Fibroblast of mammary gland (primary cell): ENCODE results near the gene KCNK18.

Source experiments
- DNase-seq: peaks from one replicate; pipeline ENCODE4 v3.0.0-alpha.2; 2010; ENCODE audit warnings: low read depth
- H3K4me3 ChIP-seq: 2 replicates; pipeline ENCODE4 v1.5.1; 2011; ENCODE audit warnings: low read depth, mild to moderate bottlenecking, low read length, moderate library complexity; ENCODE audit not compliant: control insufficient read depth
- TF ChIP-seq, protein P1 (sequence below): conservative IDR thresholded peaks from 2 replicates; pipeline ENCODE4 v1.5.1; 2011; ENCODE audit warnings: low read depth, low read length, inconsistent platforms; ENCODE audit not compliant: control insufficient read depth, insufficient read depth

The KCNK18 gene

DNA sequence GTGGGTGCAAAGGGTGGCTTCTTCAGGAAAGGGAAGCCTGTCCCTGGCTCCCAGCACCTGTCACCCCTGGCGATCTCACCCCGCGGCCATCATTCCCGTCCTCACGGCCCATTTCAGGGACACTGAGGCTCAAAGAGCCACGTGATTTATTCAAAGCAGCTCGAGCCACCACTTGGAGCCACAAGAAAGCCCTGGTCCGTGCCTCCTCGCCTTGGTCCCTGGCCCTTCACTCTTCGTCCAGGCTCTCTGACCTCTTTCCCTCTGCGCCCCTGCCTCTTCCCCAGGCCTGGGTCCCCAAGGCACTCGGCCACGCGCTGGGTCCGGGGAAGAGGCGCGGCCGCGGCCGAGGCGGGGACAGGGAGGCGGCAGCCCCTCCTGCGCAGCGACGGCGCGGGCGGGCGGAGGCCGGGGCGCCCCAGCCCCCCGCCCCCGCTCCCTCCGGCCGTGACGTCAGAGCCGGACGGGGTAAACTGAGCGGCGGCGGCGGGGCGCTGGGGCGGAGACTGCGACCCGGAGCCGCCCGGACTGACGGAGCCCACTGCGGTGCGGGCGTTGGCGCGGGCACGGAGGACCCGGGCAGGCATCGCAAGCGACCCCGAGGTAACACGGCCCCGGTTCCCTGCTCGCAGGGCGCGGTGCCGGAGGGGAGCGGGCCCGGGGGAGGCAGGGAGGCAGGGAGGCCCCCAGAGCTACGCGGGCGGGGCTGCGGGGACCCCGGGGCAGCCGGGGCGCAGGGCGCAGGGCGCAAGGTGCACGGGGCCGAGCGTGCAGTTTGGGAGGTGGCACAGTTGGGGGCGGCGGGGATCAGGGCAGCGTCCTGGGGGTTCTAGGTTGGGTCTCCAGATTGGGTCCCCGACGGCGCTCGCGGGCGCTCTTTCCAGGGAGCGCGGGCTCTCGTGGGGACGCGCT is 43.6 kb downstream of the KCNK18 start, which contains the start of gene SLC18A2:
Gene SLC18A2 (plus strand): TSS at position 494 of the 909 bp plus-strand sequence. CDS start 580 bp downstream, outside the sequence.
- DNase-seq: no peak
- TF ChIP-seq, protein P1, sequence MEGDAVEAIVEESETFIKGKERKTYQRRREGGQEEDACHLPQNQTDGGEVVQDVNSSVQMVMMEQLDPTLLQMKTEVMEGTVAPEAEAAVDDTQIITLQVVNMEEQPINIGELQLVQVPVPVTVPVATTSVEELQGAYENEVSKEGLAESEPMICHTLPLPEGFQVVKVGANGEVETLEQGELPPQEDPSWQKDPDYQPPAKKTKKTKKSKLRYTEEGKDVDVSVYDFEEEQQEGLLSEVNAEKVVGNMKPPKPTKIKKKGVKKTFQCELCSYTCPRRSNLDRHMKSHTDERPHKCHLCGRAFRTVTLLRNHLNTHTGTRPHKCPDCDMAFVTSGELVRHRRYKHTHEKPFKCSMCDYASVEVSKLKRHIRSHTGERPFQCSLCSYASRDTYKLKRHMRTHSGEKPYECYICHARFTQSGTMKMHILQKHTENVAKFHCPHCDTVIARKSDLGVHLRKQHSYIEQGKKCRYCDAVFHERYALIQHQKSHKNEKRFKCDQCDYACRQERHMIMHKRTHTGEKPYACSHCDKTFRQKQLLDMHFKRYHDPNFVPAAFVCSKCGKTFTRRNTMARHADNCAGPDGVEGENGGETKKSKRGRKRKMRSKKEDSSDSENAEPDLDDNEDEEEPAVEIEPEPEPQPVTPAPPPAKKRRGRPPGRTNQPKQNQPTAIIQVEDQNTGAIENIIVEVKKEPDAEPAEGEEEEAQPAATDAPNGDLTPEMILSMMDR: no peak
- no peak within 1 kb of the TSS for H3K4me3 ChIP-seq

DNA sequence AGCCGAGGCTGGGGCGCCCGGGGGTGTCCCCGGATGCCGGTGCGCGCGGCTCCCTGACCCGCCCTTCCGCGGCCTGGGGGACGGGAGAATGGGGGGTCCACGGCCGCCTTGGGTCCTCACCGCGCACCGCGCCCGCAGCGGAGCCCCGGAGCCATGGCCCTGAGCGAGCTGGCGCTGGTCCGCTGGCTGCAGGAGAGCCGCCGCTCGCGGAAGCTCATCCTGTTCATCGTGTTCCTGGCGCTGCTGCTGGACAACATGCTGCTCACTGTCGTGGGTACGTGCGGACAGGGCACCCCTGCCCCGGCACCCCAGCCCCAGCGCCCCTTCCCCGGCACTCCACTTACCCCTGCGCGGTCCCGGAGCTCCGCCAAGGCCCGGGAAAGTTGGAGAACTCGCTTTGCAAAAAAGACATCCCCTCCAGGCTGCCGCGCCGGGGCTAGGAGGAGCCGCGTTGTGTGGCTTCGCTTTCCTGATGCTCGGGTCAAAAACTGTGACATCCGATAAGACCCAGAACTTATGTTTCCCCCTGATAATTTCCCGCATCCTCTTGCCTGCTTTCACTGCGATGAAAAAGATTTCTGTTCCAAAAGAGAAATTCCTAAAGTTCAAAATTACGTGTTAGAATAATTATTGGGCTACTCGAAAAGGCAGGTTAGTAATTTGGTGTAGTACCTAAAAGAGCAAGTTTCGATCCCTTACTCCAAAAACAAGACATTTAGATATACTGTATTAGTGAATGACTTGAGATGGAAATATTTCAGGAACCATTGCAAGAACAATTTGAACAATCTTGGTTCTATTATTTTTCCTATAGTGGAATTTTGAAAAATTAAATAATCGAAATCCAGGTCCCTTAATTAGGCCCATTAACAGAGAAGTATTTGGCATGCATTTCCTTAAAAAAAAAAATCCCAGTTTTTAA is 44.5 kb downstream of the KCNK18 start:
- DNase-seq: no peak
- H3K4me3 ChIP-seq: no peak overlapping the region
- TF ChIP-seq, protein P1: no peak

DNA sequence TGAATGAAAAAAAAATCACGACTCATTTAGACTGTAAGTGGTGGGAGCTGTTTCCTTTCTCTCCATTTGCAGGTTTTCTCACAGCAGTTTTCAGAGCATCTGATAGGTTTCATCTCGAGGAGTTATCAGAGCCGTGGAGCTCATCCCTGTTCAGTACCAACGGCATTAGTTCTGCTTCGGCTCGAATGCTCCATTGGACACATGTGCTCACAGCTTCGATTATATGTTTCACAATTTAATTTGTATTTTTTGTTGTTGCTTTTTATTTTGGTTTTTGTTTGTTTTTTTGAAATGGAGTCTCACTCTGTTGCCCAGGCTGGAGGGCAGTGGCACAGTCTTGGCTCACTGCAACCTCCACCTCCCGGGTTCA is 45.2 kb downstream of the KCNK18 start:
- TF ChIP-seq, protein P1: no peak
- no peak overlapping the region for H3K4me3 ChIP-seq
- no peak for DNase-seq

DNA sequence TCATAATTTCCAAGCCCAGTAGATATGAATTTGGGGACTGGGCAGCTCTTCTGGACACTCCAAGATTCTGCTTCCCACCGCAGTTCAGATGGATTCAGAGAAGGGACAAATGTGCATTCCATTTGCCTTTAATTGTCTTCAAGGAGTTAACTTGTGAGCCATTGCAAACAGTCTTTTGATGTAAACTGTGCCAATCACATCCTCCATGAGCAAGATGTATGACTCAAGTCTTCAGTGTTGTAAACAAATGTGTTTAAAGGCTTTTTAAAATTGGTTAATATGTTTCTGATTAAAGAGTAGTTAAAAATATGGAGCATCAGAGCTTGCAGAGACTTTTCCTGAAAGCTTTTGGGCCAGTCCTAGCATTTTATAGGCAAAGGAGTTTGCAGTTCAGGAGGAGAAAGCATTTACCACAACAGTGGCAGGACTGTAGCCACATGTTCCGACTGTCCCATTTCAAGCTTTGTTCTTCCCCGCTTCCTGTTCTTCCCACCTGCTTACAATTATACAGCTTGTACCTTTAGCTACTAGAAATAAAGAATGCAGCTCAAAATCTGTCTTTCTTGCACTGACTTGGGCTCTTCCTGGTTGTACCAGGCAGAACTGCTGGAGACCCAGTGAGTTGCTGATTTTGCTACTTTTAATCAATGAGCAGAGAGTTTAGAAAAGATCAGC is 49.8 kb downstream of the KCNK18 start:
- DNase-seq: peak; percentile 47
- TF ChIP-seq, protein P1: no peak
- H3K4me3 ChIP-seq: no peak overlapping the region

DNA sequence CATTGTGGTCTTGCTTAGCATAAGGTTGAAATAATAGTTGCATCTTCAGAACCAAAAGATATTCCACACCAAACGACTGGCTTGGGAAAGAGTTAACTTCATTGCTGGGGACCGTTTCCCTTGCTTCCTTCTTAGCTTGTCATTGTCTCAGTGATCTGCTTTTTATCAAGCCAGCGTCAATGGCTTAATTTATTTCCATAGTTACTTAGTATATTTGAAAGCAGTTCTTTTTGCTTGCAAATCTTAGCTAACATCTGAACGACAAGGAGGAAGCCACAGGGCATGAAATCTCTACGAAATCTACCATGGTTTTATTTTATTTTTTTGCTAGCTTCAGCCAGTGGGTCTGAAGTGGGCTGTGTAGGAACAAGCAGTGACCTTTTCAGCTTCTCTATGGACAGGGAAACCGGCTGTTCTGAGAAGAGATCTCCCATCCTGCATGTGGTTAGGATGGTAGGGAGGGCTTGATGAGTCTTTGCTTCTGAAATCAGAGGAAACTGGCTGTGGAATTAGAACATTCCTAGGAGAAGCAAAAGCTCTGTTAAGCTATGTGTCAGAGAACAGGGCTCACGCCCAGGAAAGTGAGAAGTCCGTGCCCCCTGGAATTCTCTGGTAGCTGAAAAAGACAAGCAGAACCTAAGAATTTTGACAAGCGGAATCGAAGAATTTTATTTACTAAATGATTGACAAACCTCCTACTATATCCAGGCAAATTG is 51.6 kb downstream of the KCNK18 start:
- no peak overlapping the region for H3K4me3 ChIP-seq
- DNase-seq: no peak
- TF ChIP-seq, protein P1: no peak
